Suppressor macrophage treated with lipopolysaccharide for 4 hours (primary cell): ENCODE measurements around the gene TXK.
"Not testable (repeated sequence)": the region's sequence is repeated elsewhere in the genome, so short reads cannot be mapped to it uniquely, and the experiment has no call there.

ENCODE experiments used
- DNase-seq: peaks from one replicate; pipeline ENCODE4 v3.0.0-alpha.2; 2020

Gene TXK

GRCh38 chr4:48134081-48134480 is at the start of gene TXK:
TSS of gene TXK (minus strand) at chr4:48134250. CDS start at chr4:48134170, 80 bp downstream.
- no peak for DNase-seq

GRCh38 chr4:48180234-48180633 is 46.2 kb upstream of the TXK start:
- peak; percentile 51 for DNase-seq

GRCh38 chr4:48178931-48179330 is 44.9 kb upstream of the TXK start:
- no peak for DNase-seq

- no peak for DNase-seq
These were observed 41.8 kb upstream of the TXK start for GRCh38 chr4:48175806-48176205.

DNA sequence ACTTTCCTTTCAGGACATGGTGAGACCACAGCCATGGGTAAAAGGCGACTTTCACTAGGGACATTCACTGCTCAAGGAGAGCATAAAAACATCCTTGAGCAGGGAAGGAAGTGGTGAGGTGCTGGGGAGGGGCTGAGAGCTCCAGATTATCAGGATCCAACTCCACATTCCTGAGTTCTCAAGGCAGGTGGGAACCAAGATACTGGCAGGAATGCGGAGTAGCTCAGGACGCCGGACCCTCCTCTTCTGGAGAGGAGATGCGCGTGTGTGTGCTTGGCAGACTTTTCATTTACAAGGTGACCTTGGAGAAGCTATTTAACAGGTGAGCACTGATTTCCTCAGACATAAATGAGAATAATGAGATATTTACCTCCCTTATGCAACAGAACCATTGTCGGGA is 41.3 kb upstream of the TXK start:
- no peak for DNase-seq

DNA sequence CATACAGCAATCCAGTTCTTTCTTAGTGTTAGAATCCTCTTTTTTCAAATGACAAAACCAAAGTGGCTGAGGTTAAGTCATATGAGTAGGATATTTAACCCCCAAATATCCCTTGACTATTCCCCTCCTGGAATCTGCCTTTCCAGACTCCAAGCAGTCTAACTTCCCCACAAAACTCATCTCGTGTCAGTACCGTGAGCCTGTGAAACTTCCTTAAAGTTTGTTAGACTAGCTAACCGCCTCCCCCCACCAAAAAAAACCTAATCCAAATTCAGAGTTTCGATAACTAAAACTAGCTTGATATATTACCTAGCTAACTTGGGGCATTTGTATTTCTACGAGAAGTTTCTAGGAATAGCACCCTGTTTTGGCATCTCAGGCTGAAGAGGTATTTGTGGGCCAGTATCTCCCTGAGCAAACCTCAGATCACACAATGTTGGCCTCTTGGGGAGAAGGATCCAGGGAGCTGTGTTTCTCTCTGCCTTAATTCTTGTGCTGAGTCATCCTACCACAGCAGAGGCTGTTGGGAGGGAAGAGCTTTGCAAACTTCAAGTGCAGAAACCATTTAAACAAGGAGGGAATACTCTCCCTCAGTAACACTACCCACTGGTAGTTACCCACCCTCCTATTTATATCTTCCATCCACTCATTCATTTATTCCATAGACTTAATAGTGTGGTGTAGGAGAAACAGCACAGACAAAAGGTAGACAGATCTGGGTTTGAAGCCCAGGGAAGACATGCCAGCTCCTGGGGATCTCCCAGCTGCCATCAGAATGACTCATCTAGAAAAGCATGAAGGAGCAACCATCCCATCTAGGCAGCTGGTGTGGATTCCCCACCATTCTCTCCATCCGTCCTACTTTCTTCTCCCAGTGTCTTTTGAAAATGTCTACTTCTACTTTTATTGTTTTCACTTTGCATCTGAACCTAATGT is 39.3 kb upstream of the TXK start:
- DNase-seq: peak; percentile 56

GRCh38 chr4:48172651-48173050 is 38.6 kb upstream of the TXK start:
- no peak for DNase-seq

DNA sequence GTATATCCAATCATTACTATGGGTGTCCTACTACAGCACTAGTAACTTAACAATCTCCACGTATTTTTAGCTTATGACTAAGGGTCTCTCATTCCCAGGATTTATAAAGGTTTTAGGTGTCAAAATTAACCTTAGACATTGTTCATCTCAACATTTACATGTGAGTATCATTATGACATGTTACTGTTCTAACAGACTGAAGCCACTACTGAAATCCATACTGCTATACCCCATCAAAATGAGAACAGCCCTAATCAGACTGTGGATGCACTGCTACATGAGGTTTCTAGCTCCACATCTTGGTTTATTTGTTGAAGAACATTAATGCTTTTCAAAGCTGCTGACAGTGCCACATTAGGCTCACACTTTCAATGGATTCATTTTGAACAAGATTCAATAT is 35.6 kb upstream of the TXK start:
- no peak for DNase-seq

DNA sequence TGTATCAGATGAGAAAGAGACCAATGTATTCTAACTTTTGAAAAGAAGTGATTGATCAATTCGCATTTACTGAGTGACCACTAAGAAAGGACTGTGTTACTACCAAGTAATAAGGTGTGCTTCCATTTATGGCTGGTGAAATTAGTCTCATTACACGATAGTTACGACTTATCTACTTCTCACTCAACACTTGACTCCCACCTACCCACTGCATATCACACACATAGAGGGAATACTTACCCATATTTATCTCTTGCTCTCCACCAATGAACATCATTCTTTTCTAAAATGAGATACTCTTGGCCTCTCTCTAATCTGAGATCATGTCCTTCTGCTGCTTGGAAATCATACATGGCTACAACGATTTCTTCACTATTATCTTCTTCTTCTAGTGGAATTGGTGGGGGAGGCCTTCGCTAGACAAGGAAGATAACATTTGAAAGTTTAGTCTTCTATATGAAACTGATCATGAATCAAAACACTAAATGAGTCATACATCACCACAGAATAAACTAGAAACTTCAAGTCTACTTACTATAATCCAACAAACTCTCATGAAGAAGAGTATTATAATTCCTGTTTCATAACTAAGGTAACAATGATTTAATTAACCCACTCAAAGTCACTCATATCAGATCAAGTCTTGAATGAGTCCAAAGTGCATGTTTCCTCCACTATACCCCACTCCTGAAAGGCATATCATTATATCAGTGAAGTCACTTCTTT is 33.7 kb upstream of the TXK start:
- no peak for DNase-seq

GRCh38 chr4:48164561-48164960 is 30.5 kb upstream of the TXK start:
- not testable (repeated sequence) for DNase-seq

GRCh38 chr4:48163746-48164145 is 29.7 kb upstream of the TXK start:
- no peak for DNase-seq

DNA sequence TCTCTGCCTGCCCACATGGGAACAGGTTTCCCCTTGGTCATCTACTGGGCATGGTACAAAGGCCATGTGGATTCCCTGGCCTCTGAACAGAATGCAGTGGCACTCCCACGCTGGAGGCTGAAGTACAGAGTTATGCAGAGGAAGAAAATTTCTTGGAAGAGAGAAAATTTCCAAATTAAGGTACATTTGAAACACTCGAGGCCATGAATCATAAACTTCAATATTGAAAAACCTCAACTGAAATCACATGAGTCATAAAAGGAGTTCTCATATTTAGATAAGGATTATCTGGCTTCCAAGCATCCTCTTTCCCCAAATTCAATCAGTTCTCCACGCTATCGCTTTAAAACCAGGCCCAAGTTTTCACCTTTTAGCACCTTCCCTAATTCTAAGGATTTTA is 28.1 kb upstream of the TXK start:
- DNase-seq: peak; percentile 5

DNA sequence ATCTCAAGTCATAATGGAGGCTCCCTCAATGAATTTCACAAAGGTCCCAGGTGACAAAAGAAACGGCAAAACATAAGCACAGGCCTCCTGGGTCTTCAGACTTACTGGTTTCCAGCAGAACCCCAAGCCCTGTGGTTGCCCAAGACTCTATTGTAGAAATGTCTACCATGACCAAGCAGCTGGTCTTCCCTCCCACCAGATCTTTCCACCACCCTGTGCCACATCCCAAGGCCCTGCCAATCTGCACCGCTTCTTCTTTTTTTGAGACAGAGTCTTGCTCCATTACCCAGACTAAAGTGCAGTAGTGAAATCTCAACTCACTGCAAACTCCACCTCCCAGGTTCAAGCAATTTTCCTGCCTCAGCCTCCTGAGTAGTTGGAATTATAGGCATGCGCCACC is 23.2 kb upstream of the TXK start:
- DNase-seq: no peak

- DNase-seq: no peak
These were observed 22.4 kb upstream of the TXK start for GRCh38 chr4:48156423-48156822.

DNA sequence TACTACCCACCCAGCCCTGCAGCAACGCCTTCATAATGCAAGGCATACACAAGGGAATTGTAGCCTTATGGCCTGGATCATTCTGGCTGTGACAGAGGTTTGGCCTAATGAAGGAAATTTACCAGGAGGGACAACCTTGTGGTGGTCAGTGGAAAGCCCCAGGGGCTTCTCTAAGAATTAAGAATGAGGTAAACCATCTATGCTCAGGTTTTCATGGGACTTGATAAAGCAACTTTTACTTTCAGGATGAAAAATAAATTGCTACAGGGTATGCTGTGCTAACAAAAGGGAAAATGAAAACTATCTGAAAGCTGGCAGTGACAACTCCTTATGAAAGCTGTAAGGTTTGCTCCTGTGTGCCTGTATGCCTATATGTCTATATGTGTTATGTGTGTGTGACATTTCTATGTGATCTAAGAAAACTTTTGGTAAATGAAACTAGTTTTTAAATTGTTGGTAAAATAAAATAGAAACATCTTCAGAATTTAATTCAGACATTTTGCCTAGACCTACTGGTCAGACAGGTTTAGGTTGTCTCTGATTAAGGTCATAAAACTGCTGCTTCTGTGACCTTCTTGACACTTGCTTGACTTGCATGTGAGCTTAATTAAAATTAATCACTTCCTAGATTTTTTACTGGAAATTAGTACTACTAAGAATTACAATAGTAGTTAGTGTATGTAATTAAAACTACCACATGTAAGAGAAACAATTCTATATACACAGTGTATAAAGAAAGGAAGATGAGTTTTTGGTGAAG is 19.9 kb upstream of the TXK start:
- peak; percentile 34 for DNase-seq

- no peak for DNase-seq
These were observed 18.2 kb upstream of the TXK start for GRCh38 chr4:48152259-48152658.

GRCh38 chr4:48149827-48150370 is 15.8 kb upstream of the TXK start:
- no peak for DNase-seq

- DNase-seq: no peak
These were observed 13.6 kb upstream of the TXK start for GRCh38 chr4:48147621-48148020.

- DNase-seq: peak; percentile 60
These were observed 7.0 kb upstream of the TXK start for GRCh38 chr4:48141048-48141447.

DNA sequence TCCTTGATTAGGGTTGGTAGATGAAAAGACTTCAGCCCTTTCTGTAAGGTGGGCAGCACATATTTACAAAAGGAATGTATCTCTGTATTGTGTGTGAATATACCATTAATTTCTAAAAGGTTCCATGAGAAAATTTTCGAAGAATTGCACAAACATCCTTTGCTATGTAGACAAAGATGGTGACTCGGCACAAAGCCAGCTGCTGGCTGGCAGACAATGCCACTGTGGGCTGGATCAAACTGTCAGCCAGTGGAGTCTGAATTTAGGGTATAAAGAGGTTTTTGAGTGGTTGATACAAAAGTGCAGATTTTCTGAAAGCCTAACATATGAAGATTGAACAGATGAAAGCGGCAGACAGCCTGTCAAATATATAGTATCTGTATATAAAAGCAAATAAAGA is 5.6 kb upstream of the TXK start:
- DNase-seq: no peak

GRCh38 chr4:48138936-48139335 is 4.9 kb upstream of the TXK start:
- DNase-seq: no peak

DNA sequence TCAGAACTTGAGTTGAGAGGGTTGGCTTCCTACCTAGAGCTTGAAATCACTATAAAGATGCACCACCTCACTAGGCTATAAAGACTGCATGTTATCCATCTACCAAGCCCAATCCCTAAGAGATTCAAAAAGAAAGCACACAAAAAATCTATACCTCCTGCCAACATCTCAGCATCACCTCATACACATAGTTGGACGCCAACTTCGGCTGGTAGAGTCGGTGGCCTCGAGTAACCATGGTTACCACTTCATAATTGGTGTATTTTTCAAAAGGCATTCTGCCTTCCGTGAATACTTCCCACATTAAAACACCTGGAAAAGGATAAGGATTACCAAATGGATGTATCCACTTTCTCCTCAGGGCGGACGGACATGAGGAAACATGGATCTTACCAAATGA is 4.5 kb upstream of the TXK start:
- DNase-seq: no peak

GRCh38 chr4:48137846-48138245 is 3.8 kb upstream of the TXK start:
- no peak for DNase-seq
